ENCODE measurements around the gene CPSF3.
A peak's percentile ranks its signal among the peaks of the same experiment; 100 is the strongest.

Gene CPSF3

GRCh38 chr2:9422321-9423099 lies 944 bp upstream of the CPSF3 start:
- Histone ChIP-seq H3K36me3 (ENCODE audit: control insufficient read depth in 2 of 2, insufficient read depth in 1 of 2, low read length in 2 of 2) (peaks cover 0 to 14% of the 10 kb centered on the region in 2 experiments; a peak in 1 of 3 replicates), H3K9me3 (ENCODE audit: control insufficient read depth, insufficient read depth, low read depth, low read length) (no peaks in the 10 kb centered on the region), H3K4me3 (ENCODE audit: low read depth, low read length) (peak overlapping the region; percentile 74), H3K4me1 (ENCODE audit: control insufficient read depth, insufficient read depth, low read length) (no peaks in the 10 kb centered on the region; the same call in 1 of the 2 replicates), H3K27ac (ENCODE audit: extremely low read depth, low read depth, low read length) (peak overlapping the region; percentile 62; the same call in 1 of the 2 replicates)
- CTCF ChIA-PET: interaction anchor here (0.6 kb wide), 1 partner anchor 201 kb away, joined by 3 read pairs; no protein-coding TSS in a partner anchor
- POLR2A ChIA-PET: interaction anchor here (0.8 to 1.4 kb wide), 5 partner anchors 86 to 273 kb away, joined by 3 to 6 read pairs (median 3); partner anchors contain the start of gene ADAM17
- TF ChIP-seq, protein P1, sequence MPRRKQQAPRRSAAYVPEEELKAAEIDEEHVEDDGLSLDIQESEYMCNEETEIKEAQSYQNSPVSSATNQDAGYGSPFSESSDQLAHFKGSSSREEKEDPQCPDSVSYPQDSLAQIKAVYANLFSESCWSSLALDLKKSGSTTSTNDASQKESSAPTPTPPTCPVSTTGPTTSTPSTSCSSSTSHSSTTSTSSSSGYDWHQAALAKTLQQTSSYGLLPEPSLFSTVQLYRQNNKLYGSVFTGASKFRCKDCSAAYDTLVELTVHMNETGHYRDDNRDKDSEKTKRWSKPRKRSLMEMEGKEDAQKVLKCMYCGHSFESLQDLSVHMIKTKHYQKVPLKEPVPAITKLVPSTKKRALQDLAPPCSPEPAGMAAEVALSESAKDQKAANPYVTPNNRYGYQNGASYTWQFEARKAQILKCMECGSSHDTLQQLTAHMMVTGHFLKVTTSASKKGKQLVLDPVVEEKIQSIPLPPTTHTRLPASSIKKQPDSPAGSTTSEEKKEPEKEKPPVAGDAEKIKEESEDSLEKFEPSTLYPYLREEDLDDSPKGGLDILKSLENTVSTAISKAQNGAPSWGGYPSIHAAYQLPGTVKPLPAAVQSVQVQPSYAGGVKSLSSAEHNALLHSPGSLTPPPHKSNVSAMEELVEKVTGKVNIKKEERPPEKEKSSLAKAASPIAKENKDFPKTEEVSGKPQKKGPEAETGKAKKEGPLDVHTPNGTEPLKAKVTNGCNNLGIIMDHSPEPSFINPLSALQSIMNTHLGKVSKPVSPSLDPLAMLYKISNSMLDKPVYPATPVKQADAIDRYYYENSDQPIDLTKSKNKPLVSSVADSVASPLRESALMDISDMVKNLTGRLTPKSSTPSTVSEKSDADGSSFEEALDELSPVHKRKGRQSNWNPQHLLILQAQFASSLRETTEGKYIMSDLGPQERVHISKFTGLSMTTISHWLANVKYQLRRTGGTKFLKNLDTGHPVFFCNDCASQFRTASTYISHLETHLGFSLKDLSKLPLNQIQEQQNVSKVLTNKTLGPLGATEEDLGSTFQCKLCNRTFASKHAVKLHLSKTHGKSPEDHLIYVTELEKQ (tag by site-specific recombination; IDR thresholded peaks at IDR 0.05; ENCODE audit: borderline replicate concordance): peak; percentile 35; the same call in 1 of the 2 replicates
- TF ChIP-seq SP2 (tag by site-specific recombination; IDR thresholded peaks at IDR 0.05): peak; percentile 64
- no peak for TF ChIP-seq ZXDB (tag by site-specific recombination; IDR thresholded peaks at IDR 0.05)
- peak; percentile 29; the same call in 1 of the 2 replicates for TF ChIP-seq ZNF600 (tag by site-specific recombination; IDR thresholded peaks at IDR 0.05)
- TF ChIP-seq ZNF394 (tag by site-specific recombination; IDR thresholded peaks at IDR 0.05; ENCODE audit: borderline replicate concordance): peak; percentile 18; the same call in 1 of the 2 replicates
- peak; percentile 50 for TF ChIP-seq ZBTB20 (tag by site-specific recombination; IDR thresholded peaks at IDR 0.05)
- no peak for TF ChIP-seq ZNF2 (tag by site-specific recombination; IDR thresholded peaks at IDR 0.05)
- no peak for TF ChIP-seq GFI1B (tag by site-specific recombination; IDR thresholded peaks at IDR 0.05)
- TF ChIP-seq ZNF792 (tag by site-specific recombination; IDR thresholded peaks at IDR 0.05): no peak
- TF ChIP-seq, protein P2, sequence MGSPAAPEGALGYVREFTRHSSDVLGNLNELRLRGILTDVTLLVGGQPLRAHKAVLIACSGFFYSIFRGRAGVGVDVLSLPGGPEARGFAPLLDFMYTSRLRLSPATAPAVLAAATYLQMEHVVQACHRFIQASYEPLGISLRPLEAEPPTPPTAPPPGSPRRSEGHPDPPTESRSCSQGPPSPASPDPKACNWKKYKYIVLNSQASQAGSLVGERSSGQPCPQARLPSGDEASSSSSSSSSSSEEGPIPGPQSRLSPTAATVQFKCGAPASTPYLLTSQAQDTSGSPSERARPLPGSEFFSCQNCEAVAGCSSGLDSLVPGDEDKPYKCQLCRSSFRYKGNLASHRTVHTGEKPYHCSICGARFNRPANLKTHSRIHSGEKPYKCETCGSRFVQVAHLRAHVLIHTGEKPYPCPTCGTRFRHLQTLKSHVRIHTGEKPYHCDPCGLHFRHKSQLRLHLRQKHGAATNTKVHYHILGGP (tag by site-specific recombination; IDR thresholded peaks at IDR 0.05): no peak
- peak; percentile 31; the same call in 1 of the 2 replicates for TF ChIP-seq PRDM2 (tag by site-specific recombination; IDR thresholded peaks at IDR 0.05; ENCODE audit: borderline replicate concordance)
- TF ChIP-seq, protein P3, sequence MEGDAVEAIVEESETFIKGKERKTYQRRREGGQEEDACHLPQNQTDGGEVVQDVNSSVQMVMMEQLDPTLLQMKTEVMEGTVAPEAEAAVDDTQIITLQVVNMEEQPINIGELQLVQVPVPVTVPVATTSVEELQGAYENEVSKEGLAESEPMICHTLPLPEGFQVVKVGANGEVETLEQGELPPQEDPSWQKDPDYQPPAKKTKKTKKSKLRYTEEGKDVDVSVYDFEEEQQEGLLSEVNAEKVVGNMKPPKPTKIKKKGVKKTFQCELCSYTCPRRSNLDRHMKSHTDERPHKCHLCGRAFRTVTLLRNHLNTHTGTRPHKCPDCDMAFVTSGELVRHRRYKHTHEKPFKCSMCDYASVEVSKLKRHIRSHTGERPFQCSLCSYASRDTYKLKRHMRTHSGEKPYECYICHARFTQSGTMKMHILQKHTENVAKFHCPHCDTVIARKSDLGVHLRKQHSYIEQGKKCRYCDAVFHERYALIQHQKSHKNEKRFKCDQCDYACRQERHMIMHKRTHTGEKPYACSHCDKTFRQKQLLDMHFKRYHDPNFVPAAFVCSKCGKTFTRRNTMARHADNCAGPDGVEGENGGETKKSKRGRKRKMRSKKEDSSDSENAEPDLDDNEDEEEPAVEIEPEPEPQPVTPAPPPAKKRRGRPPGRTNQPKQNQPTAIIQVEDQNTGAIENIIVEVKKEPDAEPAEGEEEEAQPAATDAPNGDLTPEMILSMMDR (tag by site-specific recombination; IDR thresholded peaks at IDR 0.05): peak; percentile 69
- no peak for TF ChIP-seq SP7 (tag by site-specific recombination; IDR thresholded peaks at IDR 0.05)
- peak; percentile 62 for TF ChIP-seq ZNF335 (tag by site-specific recombination; conservative IDR thresholded peaks at IDR 0.05)
- TF ChIP-seq, protein P4, sequence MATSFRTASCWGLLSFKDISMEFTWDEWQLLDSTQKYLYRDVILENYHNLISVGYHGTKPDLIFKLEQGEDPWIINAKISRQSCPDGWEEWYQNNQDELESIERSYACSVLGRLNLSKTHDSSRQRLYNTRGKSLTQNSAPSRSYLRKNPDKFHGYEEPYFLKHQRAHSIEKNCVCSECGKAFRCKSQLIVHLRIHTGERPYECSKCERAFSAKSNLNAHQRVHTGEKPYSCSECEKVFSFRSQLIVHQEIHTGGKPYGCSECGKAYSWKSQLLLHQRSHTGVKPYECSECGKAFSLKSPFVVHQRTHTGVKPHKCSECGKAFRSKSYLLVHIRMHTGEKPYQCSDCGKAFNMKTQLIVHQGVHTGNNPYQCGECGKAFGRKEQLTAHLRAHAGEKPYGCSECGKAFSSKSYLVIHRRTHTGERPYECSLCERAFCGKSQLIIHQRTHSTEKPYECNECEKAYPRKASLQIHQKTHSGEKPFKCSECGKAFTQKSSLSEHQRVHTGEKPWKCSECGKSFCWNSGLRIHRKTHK (tag by site-specific recombination; IDR thresholded peaks at IDR 0.05): no peak
- TF ChIP-seq TRIM28 (IDR thresholded peaks at IDR 0.05; ENCODE audit: borderline replicate concordance, low read length): no peak
- TF ChIP-seq OVOL3 (tag by site-specific recombination; IDR thresholded peaks at IDR 0.05): no peak
- TF ChIP-seq ZNF843 (tag by site-specific recombination; IDR thresholded peaks at IDR 0.05): no peak
- no peak for TF ChIP-seq SALL2 (tag by site-specific recombination; IDR thresholded peaks at IDR 0.05; ENCODE audit: borderline replicate concordance)
- TF ChIP-seq ZNF701 (tag by site-specific recombination; IDR thresholded peaks at IDR 0.05): no peak
